Measurements from ENCODE around the gene KIF23.

The KIF23 gene

DNA sequence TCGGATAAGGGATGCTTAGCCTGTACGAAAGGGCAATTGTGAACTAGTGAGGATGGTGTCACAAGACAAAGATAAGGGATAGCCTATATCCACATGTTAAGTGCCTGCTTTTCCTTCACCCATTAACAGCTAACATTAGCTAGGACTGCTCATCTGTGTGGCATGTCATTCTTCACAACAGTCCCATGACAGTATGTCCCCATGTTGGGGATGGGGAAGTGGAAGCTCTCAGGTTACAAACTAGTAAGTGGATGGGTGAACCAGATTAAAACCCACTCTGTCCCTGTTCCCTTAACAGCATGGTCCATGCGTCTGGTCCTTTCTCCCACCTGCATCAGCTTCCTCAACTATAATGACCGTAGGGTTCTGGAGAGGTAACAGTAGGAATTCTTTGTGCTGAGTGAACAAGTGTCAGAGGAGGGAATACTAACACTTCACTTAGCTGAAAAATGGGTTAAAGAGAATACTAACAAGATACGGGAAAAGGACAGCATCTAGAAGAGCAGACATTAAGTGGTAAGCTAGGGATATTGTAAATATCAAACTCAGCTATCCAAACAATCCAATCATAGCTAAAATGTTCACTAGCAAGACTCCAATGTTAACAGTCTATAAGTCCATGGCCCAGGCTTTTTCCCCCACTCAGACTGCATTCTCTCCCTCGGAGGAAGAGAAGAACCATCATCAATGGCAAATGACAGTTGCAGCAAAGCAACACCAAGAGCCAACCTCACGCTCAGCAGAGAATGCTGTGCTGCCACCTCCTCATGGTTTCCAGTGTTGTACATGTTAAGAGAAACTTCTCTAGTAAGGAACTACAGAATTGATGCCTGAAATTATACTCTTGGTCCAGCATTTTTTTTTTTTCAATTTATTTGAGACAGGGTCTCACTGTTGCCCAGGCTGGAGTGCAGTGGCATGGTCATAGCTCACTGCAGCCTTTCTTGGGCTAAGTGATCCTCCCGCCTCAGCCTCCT is 43.4 kb downstream of the KIF23 start:
- H3K27me3 ChIP-seq (ENCODE audit: insufficient read depth, low read depth) = no peaks in the 10 kb centered on the region
- H3K9ac ChIP-seq = no peak overlapping the region
- H3K79me2 ChIP-seq (ENCODE audit: insufficient read depth, low read depth) = peaks cover 30% of the 10 kb centered on the region
- H4K20me1 ChIP-seq (ENCODE audit: insufficient read depth) = peaks cover 24% of the 10 kb centered on the region
- TF ChIP-seq, protein P1, sequence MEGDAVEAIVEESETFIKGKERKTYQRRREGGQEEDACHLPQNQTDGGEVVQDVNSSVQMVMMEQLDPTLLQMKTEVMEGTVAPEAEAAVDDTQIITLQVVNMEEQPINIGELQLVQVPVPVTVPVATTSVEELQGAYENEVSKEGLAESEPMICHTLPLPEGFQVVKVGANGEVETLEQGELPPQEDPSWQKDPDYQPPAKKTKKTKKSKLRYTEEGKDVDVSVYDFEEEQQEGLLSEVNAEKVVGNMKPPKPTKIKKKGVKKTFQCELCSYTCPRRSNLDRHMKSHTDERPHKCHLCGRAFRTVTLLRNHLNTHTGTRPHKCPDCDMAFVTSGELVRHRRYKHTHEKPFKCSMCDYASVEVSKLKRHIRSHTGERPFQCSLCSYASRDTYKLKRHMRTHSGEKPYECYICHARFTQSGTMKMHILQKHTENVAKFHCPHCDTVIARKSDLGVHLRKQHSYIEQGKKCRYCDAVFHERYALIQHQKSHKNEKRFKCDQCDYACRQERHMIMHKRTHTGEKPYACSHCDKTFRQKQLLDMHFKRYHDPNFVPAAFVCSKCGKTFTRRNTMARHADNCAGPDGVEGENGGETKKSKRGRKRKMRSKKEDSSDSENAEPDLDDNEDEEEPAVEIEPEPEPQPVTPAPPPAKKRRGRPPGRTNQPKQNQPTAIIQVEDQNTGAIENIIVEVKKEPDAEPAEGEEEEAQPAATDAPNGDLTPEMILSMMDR (conservative IDR thresholded peaks at IDR 0.05; ENCODE audit: low read depth, low read length) = no peak
- H3K4me3 ChIP-seq (IDR thresholded peaks at IDR 0.05; ENCODE audit: insufficient read depth, low read depth, low read length) = no peak overlapping the region
- H3K4me1 ChIP-seq (ENCODE audit: low read depth, poor library complexity, severe bottlenecking) = peaks cover 15% of the 10 kb centered on the region
- H3K4me2 ChIP-seq = no peak overlapping the region
- H3K36me3 ChIP-seq (ENCODE audit: insufficient read depth) = peaks cover 21% of the 10 kb centered on the region
- no peak overlapping the region; the same call in 1 of the 2 replicates for H3K27ac ChIP-seq
- no peak overlapping the region for H2AFZ ChIP-seq (ENCODE audit: low read depth)

DNA sequence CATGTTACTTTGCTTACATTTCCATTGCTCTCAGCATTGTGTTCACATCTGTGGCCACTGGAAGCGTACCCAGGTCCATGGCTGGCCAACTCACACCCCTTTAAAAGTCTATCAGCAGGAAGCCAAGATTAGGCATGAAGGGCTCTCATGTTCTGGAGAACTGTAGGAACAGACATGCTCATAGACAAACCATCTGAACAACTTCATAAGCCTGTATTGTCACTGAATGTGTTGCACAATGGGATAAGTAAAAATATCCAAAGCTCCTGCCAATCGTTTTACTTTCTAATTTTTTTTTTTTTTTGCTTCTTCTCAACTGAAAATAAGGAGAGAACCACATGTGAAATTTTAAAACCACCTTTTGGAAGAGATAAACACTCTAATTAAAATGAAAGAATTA is 44.9 kb downstream of the KIF23 start:
- H3K9ac ChIP-seq = no peak overlapping the region
- peaks cover 16% of the 10 kb centered on the region for H3K36me3 ChIP-seq (ENCODE audit: insufficient read depth)
- H3K79me2 ChIP-seq (ENCODE audit: insufficient read depth, low read depth) = peaks cover 16% of the 10 kb centered on the region
- TF ChIP-seq, protein P1 (conservative IDR thresholded peaks at IDR 0.05; ENCODE audit: low read depth, low read length) = no peak
- no peak overlapping the region for H3K27ac ChIP-seq
- H4K20me1 ChIP-seq (ENCODE audit: insufficient read depth) = peaks cover 16% of the 10 kb centered on the region
- H3K27me3 ChIP-seq (ENCODE audit: insufficient read depth, low read depth) = no peaks in the 10 kb centered on the region
- H3K4me2 ChIP-seq = no peak overlapping the region
- no peak overlapping the region for H2AFZ ChIP-seq (ENCODE audit: low read depth)
- peaks cover 22% of the 10 kb centered on the region for H3K4me1 ChIP-seq (ENCODE audit: low read depth, poor library complexity, severe bottlenecking)
- H3K4me3 ChIP-seq (IDR thresholded peaks at IDR 0.05; ENCODE audit: insufficient read depth, low read depth, low read length) = no peak overlapping the region

DNA sequence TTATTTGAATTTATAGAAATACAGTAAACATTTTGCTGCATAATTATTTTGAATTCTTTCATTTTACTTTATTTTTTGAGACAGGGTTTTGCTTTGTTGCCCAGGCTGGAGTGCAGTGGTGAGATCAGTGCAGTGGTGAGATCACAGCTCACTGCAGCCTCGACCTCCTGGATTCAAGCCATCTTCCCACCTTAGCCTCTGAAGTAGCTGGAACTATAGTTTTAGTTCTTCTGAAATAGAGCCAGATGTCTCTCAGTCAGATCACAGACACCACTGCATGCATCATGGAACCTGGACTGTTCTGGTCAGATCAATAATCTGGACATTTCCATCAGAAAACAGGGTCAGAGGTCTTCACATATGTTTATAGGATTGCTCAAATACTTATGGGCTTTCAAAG is 46.3 kb downstream of the KIF23 start:
- Histone ChIP-seq H3K27me3 (ENCODE audit: insufficient read depth, low read depth) (no peaks in the 10 kb centered on the region), H3K27ac (no peak overlapping the region), H3K4me1 (ENCODE audit: low read depth, poor library complexity, severe bottlenecking) (peaks cover 10% of the 10 kb centered on the region), H4K20me1 (ENCODE audit: insufficient read depth) (peaks cover 2% of the 10 kb centered on the region; the same call in 1 of the 2 replicates), H3K79me2 (ENCODE audit: insufficient read depth, low read depth) (peaks cover 1% of the 10 kb centered on the region; the same call in 1 of the 2 replicates), H3K9ac (no peak overlapping the region), H3K36me3 (ENCODE audit: insufficient read depth) (peaks cover 2% of the 10 kb centered on the region; the same call in 1 of the 2 replicates), H2AFZ (ENCODE audit: low read depth) (no peak overlapping the region), H3K4me2 (no peak overlapping the region), H3K4me3 (IDR thresholded peaks at IDR 0.05; ENCODE audit: insufficient read depth, low read depth, low read length) (no peak overlapping the region)
- TF ChIP-seq, protein P1 (conservative IDR thresholded peaks at IDR 0.05; ENCODE audit: low read depth, low read length) = no peak

DNA sequence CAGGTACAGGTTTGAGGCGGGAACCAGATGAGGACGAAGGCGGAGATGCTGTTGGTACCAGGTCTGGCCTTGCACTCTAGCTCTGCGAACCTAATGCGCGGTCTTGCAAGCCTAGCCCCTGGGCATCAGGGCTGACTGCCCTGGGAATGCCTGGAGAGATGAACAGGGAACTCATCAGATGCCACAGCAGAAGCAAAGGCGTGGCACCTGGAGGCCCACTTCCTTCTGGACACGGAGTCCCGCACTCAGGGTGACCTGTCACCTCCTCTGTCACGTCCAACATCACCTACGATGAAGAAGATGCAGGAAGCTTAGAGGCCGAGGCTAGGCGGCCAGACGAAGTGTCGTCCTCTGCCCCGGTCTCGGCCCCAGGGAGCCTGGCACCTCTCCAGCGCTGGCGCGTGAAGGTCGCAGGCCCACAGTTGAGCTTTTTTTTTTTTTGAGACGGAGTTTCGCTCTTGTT is 47.9 kb downstream of the KIF23 start:
- Histone ChIP-seq H3K27me3 (ENCODE audit: insufficient read depth, low read depth) (no peaks in the 10 kb centered on the region), H4K20me1 (ENCODE audit: insufficient read depth) (no peaks in the 10 kb centered on the region), H2AFZ (ENCODE audit: low read depth) (peak overlapping the region; percentile 92), H3K4me3 (IDR thresholded peaks at IDR 0.05; ENCODE audit: insufficient read depth, low read depth, low read length) (no peak overlapping the region), H3K27ac (no peak overlapping the region), H3K4me1 (ENCODE audit: low read depth, poor library complexity, severe bottlenecking) (peaks cover 20% of the 10 kb centered on the region), H3K4me2 (peak overlapping the region; percentile 95), H3K79me2 (ENCODE audit: insufficient read depth, low read depth) (no peaks in the 10 kb centered on the region), H3K9ac (no peak overlapping the region; the same call in 1 of the 2 replicates), H3K36me3 (ENCODE audit: insufficient read depth) (no peaks in the 10 kb centered on the region)
- TF ChIP-seq, protein P1 (conservative IDR thresholded peaks at IDR 0.05; ENCODE audit: low read depth, low read length) = no peak
